CD4-positive, alpha-beta T cell treated with Interleukin-6 at 100 ng/mL for 8 hours (primary cell): Measurements from ENCODE around the gene TSPY2.
"Not testable (repeated sequence)": the region's sequence is repeated elsewhere in the genome, so short reads cannot be mapped to it uniquely, and the experiment has no call there.

Source experiments
- DNase-seq: peaks from one replicate; pipeline ENCODE4 v3.0.0-alpha.2; 2020; ENCODE audit warnings: mixed read lengths, low spot score

TSPY2 gene, protein sequence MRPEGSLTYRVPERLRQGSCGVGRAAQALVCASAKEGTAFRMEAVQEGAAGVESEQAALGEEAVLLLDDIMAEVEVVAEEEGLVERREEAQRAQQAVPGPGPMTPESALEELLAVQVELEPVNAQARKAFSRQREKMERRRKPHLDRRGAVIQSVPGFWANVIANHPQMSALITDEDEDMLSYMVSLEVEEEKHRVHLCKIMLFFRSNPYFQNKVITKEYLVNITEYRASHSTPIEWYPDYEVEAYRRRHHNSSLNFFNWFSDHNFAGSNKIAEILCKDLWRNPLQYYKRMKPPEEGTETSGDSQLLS

DNA sequence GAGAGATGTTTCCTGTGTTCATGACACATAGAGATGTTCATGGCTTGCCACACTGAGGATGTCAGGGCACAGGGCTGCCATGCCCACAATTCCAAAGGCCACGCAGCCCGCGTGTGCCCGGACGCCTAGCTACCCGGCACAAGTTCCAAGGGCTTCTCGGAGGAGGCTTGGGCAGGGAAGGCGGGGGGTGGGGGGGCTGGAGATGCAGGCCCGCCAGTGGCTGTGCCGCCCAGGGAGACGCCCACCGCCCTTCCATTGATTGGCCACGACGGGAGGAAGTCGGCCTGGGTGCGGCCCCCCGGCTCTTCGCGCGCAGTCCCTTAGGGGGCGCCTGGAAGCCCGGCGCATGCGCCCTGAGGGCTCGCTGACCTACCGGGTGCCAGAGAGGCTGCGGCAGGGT is at the start of gene TSPY2:
Gene TSPY2 (plus strand): TSS at position 301 of the 400 bp plus-strand sequence. CDS start 46 bp downstream, at position 347.
- not testable (repeated sequence) for DNase-seq

GRCh38 chrY:6209565-6209964 is 36.5 kb upstream of the TSPY2 start:
- DNase-seq, result not testable (repeated sequence)

- not testable (repeated sequence) for DNase-seq
Observed at GRCh38 chrY:6217045-6217444, 29.0 kb upstream of the TSPY2 start.

DNA sequence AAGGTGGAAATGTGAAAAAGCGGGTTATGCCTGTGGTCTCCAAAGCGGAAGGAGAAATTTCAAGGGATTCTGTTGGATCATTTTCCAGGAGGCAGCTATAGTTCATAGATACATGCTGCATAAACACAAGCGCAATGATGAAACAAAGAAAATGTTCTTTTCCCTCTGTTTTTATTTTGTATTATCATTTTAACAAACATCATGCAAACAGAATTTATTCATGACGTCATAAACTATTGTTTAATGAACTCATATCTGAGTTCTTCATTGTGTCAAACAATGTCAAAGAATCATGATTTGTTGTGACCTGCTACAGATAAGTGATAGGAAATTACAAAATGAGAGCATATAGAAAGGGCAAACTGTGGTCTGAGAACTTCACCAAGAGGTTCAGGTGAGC is 23.8 kb downstream of the TSPY2 start:
- DNase-seq, result not testable (repeated sequence)
